Measurements from ENCODE around the gene ATXN3L.

GRCh38 chrX:13307041-13307440, 12.8 kb downstream of the ATXN3L start:
- TF ChIP-seq GATA2 (IDR thresholded peaks at IDR 0.05; ENCODE audit: low read depth, low read length) (no peak), GATA3 (IDR thresholded peaks at IDR 0.05; ENCODE audit: low read depth, low read length) (no peak)
